ENCODE measurements around the gene FAM222A. TPM values are rescaled to one million over a fixed set of nuclear protein-coding genes. Genes with fewer than 3 reads are reported as not detected.

Gene FAM222A
- total and polyA plus RNA-seq, 2 of the 4 experiments (the other 2 are of a cell fraction), result under 0.01 to 0.32 TPM

GRCh38 chr12:109781668-109782325 lies 68.2 kb downstream of the FAM222A start:
- Histone ChIP-seq H2AFZ (replicated peaks; ENCODE audit: low read length, poor library complexity) (no peak overlapping the region), H2BK15ac (ENCODE audit: low read depth, low read length) (no peak overlapping the region), H2BK5ac (ENCODE audit: low read depth, low read length, poor library complexity, severe bottlenecking) (no peak overlapping the region), H3K9me1 (ENCODE audit: insufficient read depth, low read length) (no peaks in the 10 kb centered on the region), H3K23ac (ENCODE audit: low read depth, low read length) (no peak overlapping the region), H3K14ac (replicated peaks; ENCODE audit: low read depth, low read length) (no peak overlapping the region), H2AK9ac (replicated peaks; ENCODE audit: low read depth, low read length, poor library complexity) (no peak overlapping the region), H3K27ac (ENCODE audit: insufficient read depth, low read length) (no peak overlapping the region), H3K4ac (ENCODE audit: low read depth, low read length) (no peak overlapping the region), H2AK5ac (ENCODE audit: low read depth, low read length) (no peak overlapping the region), H4K5ac (ENCODE audit: low read depth, low read length) (no peak overlapping the region), H4K91ac (ENCODE audit: insufficient read depth, low read depth, low read length) (no peak overlapping the region), H3K56ac (ENCODE audit: extremely low read depth, insufficient read depth, low read length) (no peak overlapping the region), H2BK120ac (ENCODE audit: low read depth, low read length) (no peak overlapping the region), H3K4me3 (ENCODE audit: insufficient read depth, low read depth, low read length) (no peak overlapping the region), H3K9me3 (ENCODE audit: control insufficient read depth, insufficient read depth, low read length) (peaks cover 6% of the 10 kb centered on the region), H3K27me3 (ENCODE audit: control insufficient read depth, insufficient read depth, low read length) (no peaks in the 10 kb centered on the region; the same call in 1 of the 2 replicates), H3K4me1 (ENCODE audit: control insufficient read depth, insufficient read depth, low read length) (no peaks in the 10 kb centered on the region), H4K8ac (ENCODE audit: low read depth in 2 of 2, low read length in 2 of 2) (no peak overlapping the region), H3K4me2 (ENCODE audit: low read depth, low read length) (no peak overlapping the region), H3K18ac (ENCODE audit: low read depth, low read length) (no peak overlapping the region), H3K9ac (ENCODE audit: low read depth, low read length) (no peak overlapping the region), H3K36me3 (ENCODE audit: control insufficient read depth, insufficient read depth, low read length) (peaks cover 5% of the 10 kb centered on the region), H2BK20ac (ENCODE audit: low read depth, low read length) (no peak overlapping the region), H3K79me1 (ENCODE audit: low read depth in 1 of 2, low read length in 2 of 2) (no peaks in the 10 kb centered on the region), H4K20me1 (ENCODE audit: insufficient read depth, low read length) (no peaks in the 10 kb centered on the region)
- TF ChIP-seq FOS (IDR thresholded peaks at IDR 0.05; ENCODE audit: low read depth, low read length) (no peak), ELK1 (IDR thresholded peaks at IDR 0.05; ENCODE audit: borderline replicate concordance, low read depth, low read length) (no peak)
- no peak for DNase-seq
- ATAC-seq (ENCODE audit: low read depth), result no peak
- WGBS, 2 experiments (ENCODE audit: extremely low coverage in 2 of 2, insufficient read length in 1 of 2), result no CpG with 5 or more reads among the region's 10 CpGs
- POLR2A ChIA-PET (ENCODE audit: unreplicated experiment), result no interaction called here
- in situ Hi-C loops (cut with MboI; ENCODE audit: low sequenced_read_pairs) (no loop called here), dilution Hi-C loops (cut with HindIII; ENCODE audit: low sequenced_read_pairs, unreplicated experiment) (no loop called here), intact Hi-C loops (cut with micrococcal nuclease) (no loop called here)
- no TSS peak for BruUV-seq (replicated peaks)
- CTCF ChIA-PET, result no interaction called here
